ENCODE data around the gene MKX.

DNA sequence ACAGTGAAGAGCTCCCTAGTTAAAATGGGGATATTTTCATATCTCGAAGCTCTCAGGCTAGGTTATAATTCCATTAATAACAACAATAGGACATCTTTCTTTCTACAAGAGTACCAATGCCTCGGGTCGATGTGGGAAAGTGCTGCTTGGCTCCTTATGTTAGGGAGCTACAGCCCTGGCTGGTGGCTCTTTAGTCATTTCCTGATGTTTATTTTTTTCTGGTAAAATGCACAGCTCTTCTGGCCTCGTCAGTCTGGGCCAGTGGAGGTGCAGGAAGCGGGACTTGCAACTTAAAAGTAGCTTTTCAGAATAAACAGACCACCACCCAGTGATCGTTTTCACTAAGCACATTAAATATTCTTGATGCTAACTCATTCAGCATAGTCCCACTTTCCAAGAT, 58.3 kb downstream of the MKX start:
- TF ChIP-seq, protein P1, sequence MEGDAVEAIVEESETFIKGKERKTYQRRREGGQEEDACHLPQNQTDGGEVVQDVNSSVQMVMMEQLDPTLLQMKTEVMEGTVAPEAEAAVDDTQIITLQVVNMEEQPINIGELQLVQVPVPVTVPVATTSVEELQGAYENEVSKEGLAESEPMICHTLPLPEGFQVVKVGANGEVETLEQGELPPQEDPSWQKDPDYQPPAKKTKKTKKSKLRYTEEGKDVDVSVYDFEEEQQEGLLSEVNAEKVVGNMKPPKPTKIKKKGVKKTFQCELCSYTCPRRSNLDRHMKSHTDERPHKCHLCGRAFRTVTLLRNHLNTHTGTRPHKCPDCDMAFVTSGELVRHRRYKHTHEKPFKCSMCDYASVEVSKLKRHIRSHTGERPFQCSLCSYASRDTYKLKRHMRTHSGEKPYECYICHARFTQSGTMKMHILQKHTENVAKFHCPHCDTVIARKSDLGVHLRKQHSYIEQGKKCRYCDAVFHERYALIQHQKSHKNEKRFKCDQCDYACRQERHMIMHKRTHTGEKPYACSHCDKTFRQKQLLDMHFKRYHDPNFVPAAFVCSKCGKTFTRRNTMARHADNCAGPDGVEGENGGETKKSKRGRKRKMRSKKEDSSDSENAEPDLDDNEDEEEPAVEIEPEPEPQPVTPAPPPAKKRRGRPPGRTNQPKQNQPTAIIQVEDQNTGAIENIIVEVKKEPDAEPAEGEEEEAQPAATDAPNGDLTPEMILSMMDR (IDR thresholded peaks at IDR 0.05), result no peak
- TF ChIP-seq POLR2A (IDR thresholded peaks at IDR 0.05), result no peak
